GM18505 (cell line): ENCODE measurements around the gene GET3.
A peak's percentile ranks its signal among the peaks of the same experiment; 100 is the strongest.
"Not testable (repeated sequence)": the region's sequence is repeated elsewhere in the genome, so short reads cannot be mapped to it uniquely, and the experiment has no call there.

Experiments
- ATAC-seq: cut with Tn5 transposase; IDR thresholded peaks from one replicate; pipeline ENCODE4 v1.9.1; 2021; ENCODE audit not compliant: unreplicated experiment
- POLR2A ChIP-seq: IDR thresholded peaks from 4 replicates; pipeline ENCODE4 v1.6.1; 2011; ENCODE audit warnings: borderline replicate concordance; ENCODE audit not compliant: insufficient read depth, insufficient read length; ENCODE audit errors: extremely low read depth

GET3 gene

GRCh38 chr19:12793290-12794195, 56.2 kb downstream of the GET3 start:
- peak; percentile 35 for ATAC-seq
- TF ChIP-seq POLR2A = peak; percentile 86

GRCh38 chr19:12794196-12794941, 57.1 kb downstream of the GET3 start:
- no peak for TF ChIP-seq POLR2A
- ATAC-seq = no peak

- no peak for TF ChIP-seq POLR2A
Measured at GRCh38 chr19:12794971-12795381, 57.7 kb downstream of the GET3 start.

GRCh38 chr19:12796146-12797071, 59.1 kb downstream of the GET3 start:
- no peak for ATAC-seq
- TF ChIP-seq POLR2A = no peak

More at GRCh38 chr19:12794971-12795381, 57.7 kb downstream of the GET3 start:
- ATAC-seq = no peak

- no peak for TF ChIP-seq POLR2A
- ATAC-seq = no peak
Measured at GRCh38 chr19:12797141-12797587, 59.9 kb downstream of the GET3 start.

- ATAC-seq = not testable (repeated sequence)
Measured at GRCh38 chr19:12797607-12798006, 60.3 kb downstream of the GET3 start.
